Karpas-422 (cell line): ENCODE measurements around the gene GON7. TPM values are rescaled to one million over a fixed set of nuclear protein-coding genes. Genes with fewer than 3 reads are reported as not detected.
"Not testable (repeated sequence)": the region's sequence is repeated elsewhere in the genome, so short reads cannot be mapped to it uniquely, and the experiment has no call there.

Experiments
- DNase-seq: peaks from one replicate; pipeline ENCODE4 v3.0.0-alpha.2; 2015
- H2AFZ ChIP-seq: fragments of 200-600 bp; sonication (generic); 2 replicates; pipeline ENCODE4 v1.6.1; 2014; ENCODE audit warnings: antibody characterized with exemption, low read length, mixed read lengths
- H3K27ac ChIP-seq: fragments of 200-600 bp; sonication (generic); 2 replicates; pipeline ENCODE4 v1.5.1; 2014; ENCODE audit warnings: mild to moderate bottlenecking, low read length, moderate library complexity
- H3K27me3 ChIP-seq: fragments of 200-600 bp; sonication (generic); 2 replicates; pipeline ENCODE4 v1.6.1; 2014; ENCODE audit warnings: low read length, mixed read lengths
- H3K36me3 ChIP-seq: fragments of 200-600 bp; sonication (generic); 2 replicates; pipeline ENCODE4 v1.6.1; 2014; ENCODE audit warnings: low read length, mixed read lengths; ENCODE audit not compliant: insufficient read depth
- H3K4me1 ChIP-seq: fragments of 200-600 bp; sonication (generic); 2 replicates; pipeline ENCODE4 v1.6.1; 2014; ENCODE audit warnings: mild to moderate bottlenecking, low read length, mixed read lengths
- H3K4me2 ChIP-seq: fragments of 200-600 bp; sonication (generic); 2 replicates; pipeline ENCODE4 v1.6.1; 2014; ENCODE audit warnings: low read length, low read depth, mild to moderate bottlenecking; ENCODE audit not compliant: poor library complexity, severe bottlenecking
- H3K4me3 ChIP-seq: fragments of 200-600 bp; sonication (generic); 2 replicates; pipeline ENCODE4 v1.5.1; 2014; ENCODE audit warnings: mild to moderate bottlenecking, antibody characterized with exemption, low read length, mixed read lengths
- H3K79me2 ChIP-seq: fragments of 200-600 bp; sonication (generic); 2 replicates; pipeline ENCODE4 v1.6.1; 2014; ENCODE audit warnings: mild to moderate bottlenecking, low read length, mixed read lengths
- H3K9ac ChIP-seq: fragments of 200-600 bp; sonication (generic); 2 replicates; pipeline ENCODE4 v1.6.0; 2014; ENCODE audit warnings: low read length
- H3K9me2 ChIP-seq: fragments of 200-600 bp; sonication (generic), shearing (Covaris generic); replicated peaks from 2 replicates; pipeline ENCODE4 v1.6.0; 2014; ENCODE audit warnings: mild to moderate bottlenecking, low read length, moderate library complexity; ENCODE audit not compliant: insufficient read depth
- H3K9me3 ChIP-seq: fragments of 300-700, 200-600 bp; sonication (generic); 2 replicates; pipeline ENCODE4 v1.6.1; 2014; ENCODE audit warnings: low read length, mixed read lengths
- H4K20me1 ChIP-seq: fragments of 200-600 bp; sonication (generic); 2 replicates; pipeline ENCODE4 v1.6.1; 2014; ENCODE audit warnings: mild to moderate bottlenecking, antibody characterized with exemption, low read length, low read depth; ENCODE audit not compliant: insufficient read depth
- total RNA-seq: library from RNA; depleted of rRNA; stranded (reverse); fragments of >200 nt; shearing (Covaris generic); gene quantifications from 2 replicates; pipeline ENCODE4 v1.2.3, GENCODE V29; 2014; ENCODE audit warnings: low replicate concordance; rRNA removed

The GON7 gene
- total RNA-seq, 1 experiment from 2014 or later, result 40.6 TPM

DNA sequence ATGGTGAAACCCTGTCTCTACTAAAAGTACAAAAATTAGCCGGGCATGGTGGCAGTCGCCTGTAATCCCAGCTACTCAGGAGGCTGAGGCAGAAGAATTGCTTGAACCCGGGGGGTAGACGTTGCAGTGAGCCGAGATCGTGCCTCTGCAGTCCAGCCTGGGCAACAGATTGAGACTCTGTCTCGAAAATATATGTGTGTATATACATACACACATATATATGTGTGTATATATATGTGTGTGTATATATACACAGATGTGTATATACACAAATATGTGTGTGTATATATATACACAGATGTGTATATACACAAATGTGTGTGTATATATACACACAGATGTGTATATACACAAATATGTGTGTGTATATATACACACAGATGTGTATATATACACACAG lies 48.5 kb downstream of the GON7 start:
- not testable (repeated sequence) for H3K4me2 ChIP-seq, H3K27me3 ChIP-seq, H3K9me3 ChIP-seq, H3K4me1 ChIP-seq, H3K4me3 ChIP-seq, H3K27ac ChIP-seq, H3K36me3 ChIP-seq, H4K20me1 ChIP-seq, DNase-seq, H3K9me2 ChIP-seq, H2AFZ ChIP-seq, H3K9ac ChIP-seq, H3K79me2 ChIP-seq

DNA sequence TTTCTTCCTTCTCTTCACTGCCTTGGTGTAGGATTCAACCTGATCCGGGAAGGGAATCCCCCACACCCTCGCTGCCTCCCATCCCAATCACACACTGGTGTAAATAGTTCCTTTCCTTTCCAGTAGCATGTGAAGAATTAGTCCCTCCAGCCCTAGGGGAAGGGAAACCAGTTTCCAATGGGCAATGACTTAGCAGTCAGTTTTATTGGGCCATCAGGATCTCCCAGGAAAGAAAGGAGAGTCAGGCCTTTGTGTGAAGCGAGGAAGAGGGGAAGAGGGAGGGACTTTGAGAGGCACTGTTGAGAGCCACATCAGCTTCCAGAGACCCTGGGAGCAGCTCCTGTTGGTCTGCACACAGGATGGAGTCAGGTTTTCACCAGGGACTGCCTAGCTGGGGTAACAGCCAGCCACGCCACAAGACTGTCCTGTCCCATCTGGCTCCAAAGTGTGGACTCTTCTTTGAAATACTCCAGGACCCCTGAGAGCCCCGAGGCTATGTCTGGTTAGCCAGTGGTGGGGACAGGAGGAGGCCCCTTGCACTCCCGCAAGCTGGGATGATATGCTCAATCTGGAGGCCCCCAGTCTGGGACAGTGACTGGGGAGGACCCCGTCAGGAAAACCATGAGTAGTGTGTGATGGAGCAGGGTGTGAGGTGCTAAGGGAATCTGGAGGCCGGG lies 50.0 kb downstream of the GON7 start:
- no peak overlapping the region for H3K27ac ChIP-seq
- no peak overlapping the region for H3K9ac ChIP-seq
- no peak overlapping the region for H3K4me2 ChIP-seq
- H3K9me3 ChIP-seq, result no peaks in the 10 kb centered on the region
- no peaks in the 10 kb centered on the region for H3K36me3 ChIP-seq
- no peaks in the 10 kb centered on the region; the same call in 1 of the 2 replicates for H3K4me1 ChIP-seq
- H2AFZ ChIP-seq, result no peak overlapping the region
- no peak overlapping the region for H3K4me3 ChIP-seq
- no peaks in the 10 kb centered on the region for H4K20me1 ChIP-seq
- H3K9me2 ChIP-seq, result no peaks in the 10 kb centered on the region
- H3K79me2 ChIP-seq, result no peaks in the 10 kb centered on the region
- 0 out of 2 replicates have a peak, but pooled peaks cover 2% of the 10 kb centered on the region for H3K27me3 ChIP-seq
- DNase-seq, result no peak

DNA sequence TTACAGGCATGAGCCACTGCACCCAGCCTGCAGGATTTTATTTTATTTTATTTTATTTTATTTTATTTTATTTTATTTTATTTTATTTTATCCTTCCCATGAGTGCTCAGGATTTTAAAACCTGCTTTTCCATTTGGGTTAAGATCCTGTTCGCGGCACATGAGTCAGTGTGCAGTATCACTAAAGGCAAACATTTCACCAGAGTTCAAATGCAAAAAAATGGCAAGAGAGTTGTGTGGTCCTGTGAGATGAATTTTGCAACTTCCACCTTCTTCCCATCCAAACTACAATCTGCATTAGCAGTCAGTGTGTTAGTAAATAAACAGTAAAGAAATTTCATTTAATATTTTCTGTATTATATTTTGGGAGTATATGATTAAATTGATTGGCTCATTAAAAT lies 51.2 kb downstream of the GON7 start:
- H3K4me2 ChIP-seq, result no peak overlapping the region
- no peaks in the 10 kb centered on the region for H3K36me3 ChIP-seq
- H3K27me3 ChIP-seq, result 0 out of 2 replicates have a peak, but pooled peaks cover 2% of the 10 kb centered on the region
- H3K9me3 ChIP-seq, result no peaks in the 10 kb centered on the region
- no peak overlapping the region for H3K27ac ChIP-seq
- no peak for DNase-seq
- H4K20me1 ChIP-seq, result no peaks in the 10 kb centered on the region
- H3K79me2 ChIP-seq, result no peaks in the 10 kb centered on the region
- H3K4me3 ChIP-seq, result no peak overlapping the region
- H2AFZ ChIP-seq, result no peak overlapping the region
- H3K9me2 ChIP-seq, result no peaks in the 10 kb centered on the region
- no peak overlapping the region for H3K9ac ChIP-seq
- no peaks in the 10 kb centered on the region; the same call in 1 of the 2 replicates for H3K4me1 ChIP-seq

DNA sequence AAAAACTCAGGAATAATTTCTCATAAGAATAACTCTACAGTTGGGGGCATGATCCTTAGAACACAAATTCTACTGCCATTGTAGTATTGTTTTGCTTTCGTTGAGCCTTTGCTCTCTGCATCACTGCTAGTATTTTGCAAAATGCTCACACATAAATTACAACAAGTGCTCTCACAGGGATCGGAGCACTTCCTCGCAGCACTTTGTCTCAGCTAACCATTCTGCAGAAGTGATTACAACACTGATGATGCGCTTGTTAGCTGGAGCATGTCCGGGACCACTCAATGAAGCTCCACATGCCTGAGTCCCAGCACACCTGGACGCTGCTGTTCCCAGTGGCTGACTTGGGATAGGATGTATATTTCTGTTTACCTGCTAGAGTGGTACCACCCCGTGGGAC lies 53.7 kb downstream of the GON7 start:
- H4K20me1 ChIP-seq, result no peaks in the 10 kb centered on the region
- no peak overlapping the region for H2AFZ ChIP-seq
- H3K79me2 ChIP-seq, result no peaks in the 10 kb centered on the region
- H3K4me2 ChIP-seq, result no peak overlapping the region
- H3K27ac ChIP-seq, result no peak overlapping the region
- no peaks in the 10 kb centered on the region for H3K4me1 ChIP-seq
- DNase-seq, result no peak
- no peaks in the 10 kb centered on the region for H3K9me3 ChIP-seq
- no peak overlapping the region for H3K4me3 ChIP-seq
- H3K9ac ChIP-seq, result no peak overlapping the region
- H3K9me2 ChIP-seq, result no peaks in the 10 kb centered on the region
- 0 out of 2 replicates have a peak, but pooled peaks cover 2% of the 10 kb centered on the region for H3K27me3 ChIP-seq
- no peaks in the 10 kb centered on the region for H3K36me3 ChIP-seq

Other genes with a start within 250 kb of the GON7 start
- gene ITPK1, start 91.1 kb downstream of the GON7 start, total RNA-seq, result 6.3 and 23.7 TPM in 2 replicates
- gene MOAP1, start 22.2 kb downstream of the GON7 start, total RNA-seq, result 50.8 and 79.2 TPM in 2 replicates
- 21.1 and 35.7 TPM in 2 replicates for gene LYSET, start 21.7 kb downstream of the GON7 start, total RNA-seq
- 41.0 and 74.8 TPM in 2 replicates for gene UBR7, start 191 bp upstream of the GON7 start, total RNA-seq
- gene BTBD7, start 126.0 kb upstream of the GON7 start, total RNA-seq, result 14.3 and 27.4 TPM in 2 replicates
- gene COX8C, start 140.1 kb upstream of the GON7 start, total RNA-seq, result not detected in 2 replicates
- gene UNC79, start 223.9 kb upstream of the GON7 start, total RNA-seq, result 0.19 and 0.43 TPM in 2 replicates